Activated T-helper 9 cell treated with anti-CD3 and anti-CD28 coated beads, Interleukin-2, amount 50 U/mL, for 16 hours (primary cell): ENCODE measurements around the gene CRTC3.
"Not testable (repeated sequence)": the region's sequence is repeated elsewhere in the genome, so short reads cannot be mapped to it uniquely, and the experiment has no call there.

Experiments used
- DNase-seq: peaks from one replicate; pipeline ENCODE4 v3.0.0-alpha.2; 2020; ENCODE audit warnings: low read depth

CRTC3 gene

GRCh38 chr15:90523373-90523772 lies 6.3 kb upstream of the CRTC3 start:
- DNase-seq: no peak

GRCh38 chr15:90524018-90524803 lies 5.5 kb upstream of the CRTC3 start:
- not testable (repeated sequence) for DNase-seq

DNA sequence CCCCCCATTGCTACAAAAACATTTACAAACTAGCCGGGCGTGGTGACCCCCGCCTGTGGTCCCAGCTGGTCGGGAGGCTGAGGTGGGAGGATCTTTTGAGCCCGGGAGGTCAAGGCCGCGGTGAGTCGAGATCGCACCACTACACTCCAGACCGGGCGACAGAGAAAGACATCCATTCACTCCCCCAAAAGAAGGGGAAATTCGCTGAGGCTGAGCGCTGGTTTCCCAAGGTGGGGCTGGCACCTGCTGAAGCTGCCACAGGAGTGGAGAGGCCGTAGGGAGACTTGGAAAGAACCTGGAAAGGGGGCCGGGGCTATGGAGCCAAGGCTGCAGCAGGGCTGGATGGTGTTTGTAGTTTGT lies 732 bp upstream of the CRTC3 start:
- no peak for DNase-seq

- DNase-seq: peak; percentile 35
Measured at GRCh38 chr15:90530250-90531051, 728 bp downstream of the CRTC3 start.

- no peak for DNase-seq
Measured at GRCh38 chr15:90531147-90531546, 1.4 kb downstream of the CRTC3 start.

- DNase-seq: no peak
Measured at GRCh38 chr15:90535254-90535653, 5.5 kb downstream of the CRTC3 start.

GRCh38 chr15:90539789-90540188 lies 10.1 kb downstream of the CRTC3 start:
- no peak for DNase-seq

DNA sequence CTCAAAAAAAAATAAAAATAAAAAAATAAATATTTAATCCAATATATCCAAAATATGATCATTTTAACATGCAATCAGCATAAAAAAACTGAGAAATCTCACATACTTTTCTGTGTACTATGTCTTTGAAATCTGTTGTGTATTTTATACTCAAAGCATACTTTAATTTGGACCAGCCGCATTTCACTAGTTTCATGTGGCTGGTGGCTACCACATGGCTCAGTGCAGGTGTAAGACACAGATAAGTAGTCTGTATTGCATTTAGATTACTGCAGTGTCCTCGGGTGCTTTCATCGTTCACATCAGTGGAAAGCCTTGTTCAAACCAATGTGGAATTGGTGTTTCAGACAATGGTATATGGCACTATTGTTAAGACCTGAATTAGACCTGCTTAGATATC lies 11.0 kb downstream of the CRTC3 start:
- no peak for DNase-seq

DNA sequence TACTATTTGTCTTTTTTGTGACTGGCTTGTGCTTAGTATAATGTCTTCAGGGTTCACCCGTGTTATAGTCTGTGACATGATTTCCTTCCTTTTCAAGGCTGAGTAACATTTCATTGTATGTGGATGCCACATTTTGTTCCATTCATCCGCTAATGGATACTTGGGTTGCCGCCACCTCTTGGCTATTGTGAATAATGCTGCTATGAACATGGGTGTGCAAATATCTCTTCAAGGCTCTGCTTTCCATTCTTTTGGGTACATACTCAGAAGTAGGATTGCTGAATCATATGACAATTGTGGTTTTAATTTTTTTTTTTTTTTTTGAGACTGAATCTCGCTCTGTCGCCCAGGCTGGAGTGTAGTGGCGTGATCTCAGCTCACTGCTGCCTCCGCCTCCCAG lies 15.4 kb downstream of the CRTC3 start:
- no peak for DNase-seq

DNA sequence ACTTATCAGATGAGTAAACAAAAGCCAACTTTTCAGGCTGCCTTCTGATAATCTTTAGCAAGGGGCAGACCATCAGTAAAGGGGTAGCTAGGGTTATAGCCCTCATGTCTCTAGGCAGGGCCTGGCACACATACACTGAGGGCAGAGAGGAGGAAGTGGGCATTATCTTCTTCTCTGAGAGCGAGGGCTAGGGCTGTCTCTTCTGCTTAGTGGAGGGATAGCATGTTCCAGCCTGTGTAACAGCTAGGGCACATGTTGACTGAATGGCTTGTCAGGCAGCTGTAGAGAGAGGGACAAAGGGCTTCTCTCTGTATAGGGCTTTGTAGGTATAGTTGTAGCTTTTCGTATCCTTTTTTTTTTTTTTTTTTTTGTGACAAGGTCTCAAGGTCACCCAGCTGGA lies 17.8 kb downstream of the CRTC3 start:
- DNase-seq: no peak

DNA sequence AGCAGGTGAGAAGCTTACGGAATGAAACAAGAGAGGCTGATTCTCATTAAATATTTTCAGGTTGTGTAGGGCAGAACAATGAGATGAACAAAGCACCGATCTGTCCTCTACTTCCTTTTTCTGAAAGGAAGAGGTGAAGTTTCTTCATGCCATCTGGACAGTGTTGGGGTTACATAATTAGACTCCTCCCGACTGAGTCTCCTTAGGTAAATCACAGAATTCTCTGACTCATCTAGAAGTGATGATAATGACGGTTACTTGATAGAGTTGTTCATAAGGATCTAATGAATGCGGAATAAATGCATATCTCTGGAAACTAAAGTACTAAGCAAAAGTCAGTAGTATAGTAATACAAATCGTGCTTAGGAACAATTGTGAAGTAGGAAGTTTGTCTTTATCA lies 21.2 kb downstream of the CRTC3 start:
- no peak for DNase-seq

DNA sequence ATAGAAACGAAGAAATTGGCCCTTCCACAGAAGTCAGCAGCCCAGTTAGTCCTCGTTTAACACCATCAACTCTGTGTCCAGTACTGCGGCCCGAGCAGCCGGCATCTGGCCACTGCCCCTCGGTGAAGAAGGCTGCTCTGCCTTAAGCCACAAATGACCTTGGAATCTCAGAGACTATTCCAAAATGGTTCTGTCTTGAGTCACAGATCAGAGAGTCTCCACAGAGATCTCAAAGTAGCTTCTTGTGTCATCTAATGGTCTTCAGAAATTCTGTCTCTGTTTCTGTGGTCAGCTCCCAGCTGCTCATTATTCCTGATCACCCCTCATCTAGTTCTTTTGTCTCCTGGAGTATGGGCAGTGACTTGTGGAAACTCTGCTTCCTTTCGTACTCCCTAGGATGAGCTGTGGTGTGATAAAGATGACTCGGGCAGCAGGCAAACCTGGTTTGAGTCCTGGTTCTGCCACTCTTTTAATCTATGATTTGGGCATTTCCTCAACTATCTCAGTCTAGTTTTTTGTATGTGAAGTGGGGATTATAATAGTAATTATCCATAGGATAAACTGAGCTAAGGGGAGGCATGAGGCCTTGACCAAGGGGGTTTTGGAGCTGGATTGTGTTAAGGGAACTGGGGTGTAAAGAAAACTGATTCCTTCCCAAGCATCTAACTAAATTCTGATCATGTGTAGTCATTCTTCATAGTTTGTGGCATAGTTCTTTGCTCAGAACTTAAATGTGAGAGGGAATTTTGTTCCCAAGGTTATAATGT lies 22.6 kb downstream of the CRTC3 start:
- no peak for DNase-seq

- DNase-seq: no peak
Measured at GRCh38 chr15:90552929-90553211, 23.1 kb downstream of the CRTC3 start.

- DNase-seq: no peak
Measured at GRCh38 chr15:90553248-90553745, 23.6 kb downstream of the CRTC3 start.

DNA sequence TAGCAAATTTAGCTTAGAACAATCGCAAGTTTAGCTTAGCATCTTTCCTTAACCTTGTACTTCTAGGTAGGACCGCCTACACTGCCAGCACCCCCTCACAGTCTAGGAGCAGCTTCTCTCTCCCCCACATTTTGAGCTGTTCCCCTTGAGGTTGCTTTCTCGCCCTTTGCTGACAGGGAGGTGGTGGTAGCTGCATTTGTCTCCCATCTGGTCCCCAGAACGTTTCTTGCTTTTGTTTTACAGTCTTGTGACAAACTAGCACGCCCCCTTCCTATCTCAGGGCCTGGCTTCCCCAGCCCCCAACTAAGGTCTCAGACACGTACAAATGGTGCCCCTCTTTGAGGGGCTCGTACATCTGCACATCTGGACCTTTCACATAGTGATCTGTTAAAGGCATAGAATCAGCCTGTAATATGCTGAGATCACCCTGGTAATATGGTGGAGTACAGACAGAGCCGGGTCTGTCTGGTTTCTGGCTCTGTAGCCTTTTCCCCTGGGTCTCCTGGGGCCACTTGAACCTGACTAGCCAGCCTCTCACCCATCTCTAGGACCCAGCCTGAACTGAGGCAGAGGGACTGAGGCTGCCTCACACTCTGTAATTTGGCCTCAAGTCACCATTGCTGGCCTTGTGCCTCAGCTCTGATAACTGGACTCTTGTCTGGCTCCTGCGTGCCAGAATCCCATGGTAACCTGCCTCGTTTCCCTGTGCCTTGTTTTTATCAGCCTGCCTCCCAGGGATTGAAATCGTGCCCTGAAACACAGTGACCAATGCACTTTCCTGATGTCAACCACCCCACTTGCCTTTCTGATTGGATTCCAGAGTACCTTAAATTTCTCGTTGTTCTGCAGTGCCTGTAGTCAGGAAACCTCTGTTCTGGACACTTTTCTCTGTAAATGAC lies 27.7 kb downstream of the CRTC3 start:
- DNase-seq: no peak

GRCh38 chr15:90558171-90558573 lies 28.4 kb downstream of the CRTC3 start:
- no peak for DNase-seq

- no peak for DNase-seq
Measured at GRCh38 chr15:90559119-90559518, 29.4 kb downstream of the CRTC3 start.

DNA sequence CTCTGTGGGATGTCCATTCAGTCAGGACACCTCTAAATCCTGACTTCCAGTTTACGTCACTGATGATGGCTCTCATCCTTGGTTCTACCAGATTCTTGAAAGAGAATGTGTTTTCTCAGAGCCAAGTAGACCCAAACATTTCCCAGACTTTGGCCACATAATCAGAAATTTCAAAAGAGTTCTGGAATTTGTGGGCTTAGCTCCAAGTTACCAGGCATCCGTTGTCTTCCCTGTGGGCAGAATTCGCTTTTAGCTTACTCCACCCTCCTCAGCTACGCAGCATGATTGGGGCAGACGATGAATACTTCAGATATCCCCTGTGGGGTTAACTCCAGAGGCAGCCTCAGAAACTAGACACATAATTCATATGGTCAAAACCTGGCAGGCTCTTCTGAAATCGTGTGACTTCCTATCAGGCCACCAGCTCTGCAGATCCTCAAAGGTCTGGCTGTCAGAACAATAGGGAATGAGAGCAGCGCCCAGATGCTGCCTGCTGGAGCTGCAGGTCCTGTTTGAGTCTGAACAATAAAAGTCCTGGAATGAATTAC lies 30.6 kb downstream of the CRTC3 start:
- DNase-seq: no peak

DNA sequence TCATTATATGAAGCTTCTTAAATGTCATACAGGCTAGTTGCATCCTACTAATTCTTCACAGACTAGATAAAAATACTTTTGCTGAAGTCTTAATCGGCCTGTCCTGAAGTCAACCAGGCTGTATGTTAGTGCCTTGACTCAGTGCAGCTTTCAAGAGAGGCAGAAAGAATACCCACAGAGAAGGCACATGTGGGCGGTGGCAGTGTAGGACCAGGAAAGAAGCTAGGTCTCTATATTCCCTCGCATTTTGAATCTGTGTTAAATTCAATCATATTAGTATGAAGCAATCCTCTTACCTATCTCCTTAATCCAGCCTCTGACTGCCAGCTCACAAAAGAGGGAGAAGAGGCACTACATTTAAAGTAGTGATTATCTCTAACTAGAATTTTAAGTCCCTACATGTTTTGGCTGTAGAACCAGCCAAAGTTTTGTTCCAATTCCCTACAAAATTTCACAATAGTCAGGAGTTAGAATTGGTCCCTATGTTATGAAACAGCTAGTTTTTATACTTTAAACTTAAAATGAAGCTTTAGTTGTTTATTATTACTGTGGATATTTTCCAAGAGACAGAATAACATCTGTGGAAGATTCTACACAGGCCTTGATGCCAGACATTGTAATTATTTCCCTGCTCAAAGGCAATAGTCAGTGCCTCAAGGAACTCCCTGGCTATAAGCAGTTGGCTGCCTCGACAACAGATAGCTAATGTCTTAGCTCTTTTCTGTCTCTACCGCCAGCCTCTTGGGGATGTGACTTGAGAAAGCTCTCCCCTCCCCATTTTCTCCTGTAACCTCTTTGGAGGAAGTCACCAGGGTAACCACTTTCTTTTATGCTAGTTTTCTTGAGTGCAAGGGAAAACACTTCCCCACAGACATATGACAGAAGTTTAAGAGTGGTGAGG lies 31.9 kb downstream of the CRTC3 start:
- no peak for DNase-seq

DNA sequence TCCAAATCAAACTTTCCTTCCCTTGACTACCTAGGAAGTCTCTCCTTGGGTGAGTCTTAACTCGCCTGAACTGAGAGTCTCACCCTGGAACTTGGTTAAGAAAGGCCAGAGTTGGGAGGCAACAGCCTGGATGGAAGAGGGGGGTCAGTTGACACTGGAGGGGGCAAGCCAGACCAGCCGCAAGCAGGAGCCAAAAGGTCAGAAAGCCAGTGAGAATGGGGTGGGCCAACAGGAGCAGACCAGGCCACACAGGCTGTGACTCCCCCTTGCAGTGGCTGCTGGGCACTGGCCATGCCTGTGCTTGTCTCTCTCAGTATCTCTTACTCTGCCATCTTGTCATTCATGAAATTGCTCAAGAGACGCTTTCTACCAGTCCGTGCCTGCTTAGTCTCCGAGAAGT lies 32.9 kb downstream of the CRTC3 start:
- no peak for DNase-seq
